Neural crest cell (in vitro differentiated cells): ENCODE data around the gene METTL13. TPM values are rescaled to one million over a fixed set of nuclear protein-coding genes. Genes with fewer than 3 reads are reported as not detected.

Experiments used
- DNase-seq: peaks from one replicate; pipeline ENCODE4 v3.0.0; 2021; ENCODE audit warnings: low read depth, mixed read lengths, low spot score
- H3K27ac Mint-ChIP-seq: one replicate; pipeline ENCODE4 v1.8.0; 2021; ENCODE audit warnings: mild to moderate bottlenecking, mixed read lengths; ENCODE audit not compliant: unreplicated experiment
- H3K27me3 Mint-ChIP-seq: 2 replicates; pipeline ENCODE4 v1.8.0; 2021; ENCODE audit warnings: low read depth, mild to moderate bottlenecking, mixed read lengths
- H3K36me3 Mint-ChIP-seq: 2 replicates; pipeline ENCODE4 v1.8.0; 2021; ENCODE audit warnings: low read depth, mild to moderate bottlenecking, mixed read lengths
- H3K4me1 Mint-ChIP-seq: 2 replicates; pipeline ENCODE4 v1.8.0; 2021; ENCODE audit warnings: mixed read lengths
- H3K4me3 Mint-ChIP-seq: one replicate; pipeline ENCODE4 v1.8.0; 2021; ENCODE audit warnings: mild to moderate bottlenecking, mixed read lengths
- H3K9me3 Mint-ChIP-seq: 2 replicates; pipeline ENCODE4 v1.8.0; 2021; ENCODE audit warnings: mixed read lengths
- long read RNA-seq: library from polyadenylated mRNA; unstranded; transcript quantifications from one replicate; pipeline ENCODE4 v2.0.0, GENCODE V29; 2020
- total RNA-seq: library from RNA; stranded (reverse); gene quantifications from 2 replicates; pipeline ENCODE4 v1.2.1, GENCODE V29; 2021
- TF ChIP-seq, protein P1 (sequence below): fragments of 200-600 bp; sonication (generic); conservative IDR thresholded peaks from 2 replicates; pipeline ENCODE4 v1.5.0; 2021; ENCODE audit warnings: antibody characterized with exemption, mild to moderate bottlenecking

The METTL13 gene, protein sequence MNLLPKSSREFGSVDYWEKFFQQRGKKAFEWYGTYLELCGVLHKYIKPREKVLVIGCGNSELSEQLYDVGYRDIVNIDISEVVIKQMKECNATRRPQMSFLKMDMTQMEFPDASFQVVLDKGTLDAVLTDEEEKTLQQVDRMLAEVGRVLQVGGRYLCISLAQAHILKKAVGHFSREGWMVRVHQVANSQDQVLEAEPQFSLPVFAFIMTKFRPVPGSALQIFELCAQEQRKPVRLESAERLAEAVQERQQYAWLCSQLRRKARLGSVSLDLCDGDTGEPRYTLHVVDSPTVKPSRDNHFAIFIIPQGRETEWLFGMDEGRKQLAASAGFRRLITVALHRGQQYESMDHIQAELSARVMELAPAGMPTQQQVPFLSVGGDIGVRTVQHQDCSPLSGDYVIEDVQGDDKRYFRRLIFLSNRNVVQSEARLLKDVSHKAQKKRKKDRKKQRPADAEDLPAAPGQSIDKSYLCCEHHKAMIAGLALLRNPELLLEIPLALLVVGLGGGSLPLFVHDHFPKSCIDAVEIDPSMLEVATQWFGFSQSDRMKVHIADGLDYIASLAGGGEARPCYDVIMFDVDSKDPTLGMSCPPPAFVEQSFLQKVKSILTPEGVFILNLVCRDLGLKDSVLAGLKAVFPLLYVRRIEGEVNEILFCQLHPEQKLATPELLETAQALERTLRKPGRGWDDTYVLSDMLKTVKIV
- total RNA-seq = 35.6 TPM in 2 replicates
- long read RNA-seq, transcript METTL13-202 (8 exons, 3,022 nt) = minor isoform, 6 of 69 reads
- long read RNA-seq, transcript METTL13-201 (8 exons, 3,327 nt) = major isoform, 37 of 69 reads
- long read RNA-seq, partial matches to known transcripts = 16 of 69 reads
- long read RNA-seq, other reads (novel, unspliced or antisense) = 10 of 69 reads

DNA sequence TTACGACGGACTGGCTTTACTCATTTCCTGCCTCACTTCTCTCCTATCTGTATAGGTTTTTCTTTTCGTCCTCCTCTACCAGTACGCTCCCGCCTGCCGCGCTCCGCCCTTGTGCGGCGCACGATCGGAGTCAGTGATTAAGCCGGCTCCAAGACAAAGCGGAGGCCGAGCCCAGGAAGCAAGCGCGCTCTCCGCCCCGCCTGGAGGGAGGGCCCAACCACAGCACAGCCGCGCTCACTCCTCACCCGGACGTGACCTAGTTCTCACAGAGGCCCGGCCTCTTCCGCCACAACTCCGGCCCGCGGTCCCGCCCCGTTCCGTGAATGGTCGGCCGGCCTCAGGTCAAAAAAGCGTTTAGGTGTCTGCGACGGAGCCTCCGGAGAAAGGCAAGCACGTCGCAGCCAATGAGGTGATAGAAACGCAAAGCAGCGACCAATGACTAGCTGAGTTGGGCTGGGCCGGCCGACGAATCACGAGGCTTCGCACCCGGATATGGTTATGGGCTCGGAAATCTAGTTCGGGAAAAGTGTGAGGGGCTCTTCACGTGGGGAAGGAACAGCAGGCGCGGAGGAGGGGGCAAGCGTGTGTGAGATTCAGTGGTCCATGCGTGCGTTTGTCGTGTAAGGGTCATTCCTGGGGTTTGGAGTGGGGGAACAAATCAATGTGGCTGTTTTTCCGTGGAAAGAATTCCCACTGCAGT is at the start of gene METTL13:
Gene METTL13, plus strand, starts transcription at position 485 of the 700 bp plus-strand sequence. CDS start 308 bp downstream, outside the sequence.
- peak within 1 kb of the TSS; percentile 95 for H3K27ac Mint-ChIP-seq
- peaks cover 2% of the 10 kb centered on the region for H3K36me3 Mint-ChIP-seq
- peak; percentile 94 for DNase-seq
- H3K9me3 Mint-ChIP-seq = no peaks in the 10 kb centered on the region
- H3K27me3 Mint-ChIP-seq = no peaks in the 10 kb centered on the region
- TF ChIP-seq, protein P1, sequence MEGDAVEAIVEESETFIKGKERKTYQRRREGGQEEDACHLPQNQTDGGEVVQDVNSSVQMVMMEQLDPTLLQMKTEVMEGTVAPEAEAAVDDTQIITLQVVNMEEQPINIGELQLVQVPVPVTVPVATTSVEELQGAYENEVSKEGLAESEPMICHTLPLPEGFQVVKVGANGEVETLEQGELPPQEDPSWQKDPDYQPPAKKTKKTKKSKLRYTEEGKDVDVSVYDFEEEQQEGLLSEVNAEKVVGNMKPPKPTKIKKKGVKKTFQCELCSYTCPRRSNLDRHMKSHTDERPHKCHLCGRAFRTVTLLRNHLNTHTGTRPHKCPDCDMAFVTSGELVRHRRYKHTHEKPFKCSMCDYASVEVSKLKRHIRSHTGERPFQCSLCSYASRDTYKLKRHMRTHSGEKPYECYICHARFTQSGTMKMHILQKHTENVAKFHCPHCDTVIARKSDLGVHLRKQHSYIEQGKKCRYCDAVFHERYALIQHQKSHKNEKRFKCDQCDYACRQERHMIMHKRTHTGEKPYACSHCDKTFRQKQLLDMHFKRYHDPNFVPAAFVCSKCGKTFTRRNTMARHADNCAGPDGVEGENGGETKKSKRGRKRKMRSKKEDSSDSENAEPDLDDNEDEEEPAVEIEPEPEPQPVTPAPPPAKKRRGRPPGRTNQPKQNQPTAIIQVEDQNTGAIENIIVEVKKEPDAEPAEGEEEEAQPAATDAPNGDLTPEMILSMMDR = no peak
- peaks cover 48% of the 10 kb centered on the region for H3K4me1 Mint-ChIP-seq
- peak within 1 kb of the TSS; percentile 95 for H3K4me3 Mint-ChIP-seq

DNA sequence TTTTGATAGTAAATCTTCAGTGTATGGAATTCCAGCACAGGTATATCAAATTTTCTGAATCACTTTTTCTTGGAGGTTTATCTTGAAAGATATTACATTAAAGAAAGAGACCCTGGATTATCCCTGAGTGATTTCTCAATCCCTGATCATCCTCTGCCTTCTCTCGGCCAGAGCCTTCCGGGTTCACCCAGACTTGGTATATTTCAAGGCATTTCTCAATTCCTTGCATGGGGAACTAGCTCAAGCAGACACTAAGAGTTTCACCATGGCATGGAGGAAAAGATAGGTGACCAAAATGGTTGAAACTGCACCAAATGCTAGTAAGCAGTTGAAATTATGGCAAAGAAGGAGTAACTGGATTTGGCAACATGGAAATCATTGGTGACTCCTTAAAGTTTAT is 45.3 kb upstream of the METTL13 start:
- Mint-ChIP-seq H3K36me3 (peaks cover 2% of the 10 kb centered on the region), H3K4me3 (no peak overlapping the region), H3K27ac (no peak overlapping the region), H3K9me3 (no peaks in the 10 kb centered on the region), H3K27me3 (no peaks in the 10 kb centered on the region), H3K4me1 (peaks cover 19% of the 10 kb centered on the region)
- no peak for DNase-seq
- TF ChIP-seq, protein P1 = no peak

DNA sequence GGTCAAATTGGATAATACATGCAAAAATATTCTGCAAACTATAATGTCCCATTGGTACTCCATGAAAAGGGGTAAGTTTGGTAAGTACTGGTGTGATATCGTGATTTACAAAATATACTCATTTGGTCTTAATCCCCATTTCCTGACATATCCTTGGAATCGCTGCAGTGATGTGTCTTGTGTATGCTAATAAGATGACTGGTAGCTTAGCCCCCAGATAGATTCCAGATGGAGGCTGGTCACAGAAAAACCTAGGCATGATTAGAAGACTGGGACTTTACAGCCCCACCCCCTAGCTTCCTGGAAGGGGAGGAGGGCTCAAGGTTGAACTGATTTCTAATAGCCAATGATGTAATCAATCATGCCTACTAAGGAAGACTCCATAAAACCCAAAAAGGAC is 42.5 kb upstream of the METTL13 start:
- peaks cover 2% of the 10 kb centered on the region for H3K36me3 Mint-ChIP-seq
- H3K9me3 Mint-ChIP-seq = no peaks in the 10 kb centered on the region
- no peak for DNase-seq
- no peaks in the 10 kb centered on the region for H3K27me3 Mint-ChIP-seq
- peak overlapping the region; percentile 39 for H3K4me3 Mint-ChIP-seq
- peaks cover 41% of the 10 kb centered on the region for H3K4me1 Mint-ChIP-seq
- TF ChIP-seq, protein P1 = no peak
- no peak overlapping the region for H3K27ac Mint-ChIP-seq

DNA sequence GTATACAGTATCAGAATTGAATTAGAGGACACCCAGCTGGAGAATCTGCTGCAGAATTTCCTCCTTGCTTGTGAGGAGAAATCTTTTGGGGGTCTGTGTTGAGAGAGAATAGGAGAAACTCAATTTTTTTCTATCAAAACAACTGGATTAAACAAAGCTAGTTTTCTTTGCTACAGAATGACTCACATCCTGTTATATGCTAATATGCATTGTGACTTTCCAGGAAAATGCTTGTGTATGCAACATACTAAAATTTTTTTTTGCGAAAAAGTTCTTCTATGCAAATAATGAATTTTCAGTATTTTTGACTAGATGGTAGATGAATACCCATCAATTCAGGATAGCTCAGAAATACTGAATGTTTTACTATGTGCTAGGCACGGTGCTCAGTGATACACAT is 41.8 kb upstream of the METTL13 start:
- H3K36me3 Mint-ChIP-seq = peaks cover 2% of the 10 kb centered on the region
- DNase-seq = no peak
- H3K9me3 Mint-ChIP-seq = no peaks in the 10 kb centered on the region
- H3K27me3 Mint-ChIP-seq = no peaks in the 10 kb centered on the region
- TF ChIP-seq, protein P1 = no peak
- H3K27ac Mint-ChIP-seq = no peak overlapping the region
- H3K4me1 Mint-ChIP-seq = peaks cover 41% of the 10 kb centered on the region
- H3K4me3 Mint-ChIP-seq = peak overlapping the region; percentile 100

DNA sequence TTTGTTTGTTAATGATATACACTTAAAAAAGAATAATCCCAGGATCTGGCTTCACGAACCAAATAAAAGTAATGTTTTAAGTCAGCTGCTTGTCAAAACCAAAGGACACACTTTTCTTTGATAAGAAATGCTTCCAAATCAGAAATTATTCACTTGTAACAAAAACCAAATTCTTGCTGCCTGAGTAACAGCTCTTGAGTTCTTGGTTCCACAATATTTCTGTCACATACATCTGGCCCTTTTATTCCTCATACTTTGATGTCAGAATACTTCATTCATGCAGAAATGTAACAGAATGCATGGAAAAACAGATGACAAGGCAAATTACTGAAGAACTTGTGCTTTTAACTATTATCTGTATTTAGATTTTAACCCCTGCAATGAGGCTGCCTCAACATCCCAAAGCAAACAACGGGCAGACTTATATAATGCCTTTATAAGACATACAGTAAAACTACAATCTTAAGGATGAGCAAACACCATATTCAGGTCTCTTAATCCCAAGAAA is 41.0 kb upstream of the METTL13 start:
- Mint-ChIP-seq H3K27me3 (no peaks in the 10 kb centered on the region), H3K9me3 (no peaks in the 10 kb centered on the region), H3K4me3 (peak overlapping the region; percentile 100), H3K36me3 (peaks cover 2% of the 10 kb centered on the region), H3K4me1 (peaks cover 41% of the 10 kb centered on the region), H3K27ac (no peak overlapping the region)
- no peak for DNase-seq
- TF ChIP-seq, protein P1 = no peak
